Measurements from ENCODE around the gene EED. TPM values are rescaled to one million over a fixed set of nuclear protein-coding genes. Genes with fewer than 3 reads are reported as not detected.
"Not testable (repeated sequence)": the region's sequence is repeated elsewhere in the genome, so short reads cannot be mapped to it uniquely, and the experiment has no call there.

The EED gene
- total RNA-seq, 1 donor from 2014 or later: 12.0 TPM

DNA sequence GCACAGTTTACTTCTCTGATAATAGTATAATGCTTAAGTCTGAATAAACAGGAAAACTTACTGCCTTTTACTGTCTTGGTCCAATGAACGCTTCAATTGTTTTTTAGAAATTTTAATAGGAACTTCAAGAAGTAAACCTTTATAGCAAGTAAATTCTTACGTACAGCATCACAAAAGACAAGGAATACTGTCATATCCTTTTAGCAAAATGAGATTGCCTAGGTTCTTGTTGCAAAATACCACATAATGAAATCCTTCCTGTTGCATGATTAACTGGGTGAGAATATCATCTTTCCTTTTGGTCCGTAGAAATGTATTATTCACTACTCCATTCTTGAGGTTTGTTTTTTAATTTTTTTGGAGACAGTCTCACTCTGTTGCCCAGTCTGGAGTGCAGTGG lies 35.2 kb downstream of the EED start:
- DNase-seq (ENCODE audit: low spot score): no peak
- intact Hi-C loops (cut with DNase I): loop anchor here (5.0 kb wide), 1 partner anchor 422 kb away; the partner anchor contains the start of gene CCDC83

DNA sequence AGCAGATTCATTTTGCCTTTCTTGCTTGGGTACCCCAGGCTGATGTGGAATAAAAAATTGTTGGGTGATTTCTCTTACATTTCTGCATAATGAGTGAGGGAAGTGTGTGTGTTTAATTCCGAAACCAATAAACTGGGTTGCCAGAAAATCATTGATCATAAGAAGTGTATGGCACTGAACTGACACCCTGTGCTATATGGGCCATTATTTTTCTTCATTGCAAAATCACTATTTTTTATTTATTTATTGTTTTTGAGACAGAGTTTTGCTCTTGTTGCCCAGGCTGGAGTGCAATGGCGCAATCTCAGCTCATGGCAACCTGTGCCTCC lies 42.9 kb downstream of the EED start:
- intact Hi-C loops (cut with DNase I): no loop called here
- no peak for DNase-seq (ENCODE audit: low spot score)

DNA sequence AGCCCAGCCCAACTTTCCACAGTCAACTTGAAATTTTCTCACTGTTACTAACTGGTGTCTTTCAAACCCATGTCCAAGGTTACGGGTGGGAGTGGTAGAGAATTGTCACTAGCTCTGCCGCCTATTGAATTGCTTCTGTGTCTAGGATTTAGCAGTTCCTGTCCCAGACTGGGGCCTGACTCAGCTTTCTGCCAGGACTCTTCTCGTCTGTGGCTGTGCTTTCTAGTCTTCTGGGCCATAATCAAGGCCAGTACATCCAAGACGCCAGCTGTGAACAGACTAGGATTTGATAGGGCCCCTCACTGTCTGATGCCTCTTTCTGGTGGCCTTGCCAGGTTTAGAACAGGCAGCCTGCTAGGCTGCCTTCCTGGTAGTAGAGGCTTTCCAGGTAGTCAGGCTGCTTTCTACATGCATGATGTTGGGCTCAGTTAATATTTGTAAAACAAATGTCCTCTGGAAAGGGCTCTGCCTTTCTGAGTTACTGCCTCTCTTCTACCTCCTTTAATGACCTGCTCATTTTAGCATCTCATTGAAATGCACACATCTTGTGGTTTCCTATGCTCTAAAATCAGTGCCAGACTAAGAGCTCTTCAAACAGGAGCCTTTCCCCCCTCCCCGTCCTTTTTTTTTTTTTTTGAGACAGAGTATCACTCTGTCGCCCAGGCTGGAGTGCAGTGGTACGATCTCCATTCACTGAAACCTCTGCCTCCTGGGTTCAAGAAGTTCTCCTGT lies 44.4 kb downstream of the EED start:
- DNase-seq (ENCODE audit: low spot score): no peak
- intact Hi-C loops (cut with DNase I): no loop called here

DNA sequence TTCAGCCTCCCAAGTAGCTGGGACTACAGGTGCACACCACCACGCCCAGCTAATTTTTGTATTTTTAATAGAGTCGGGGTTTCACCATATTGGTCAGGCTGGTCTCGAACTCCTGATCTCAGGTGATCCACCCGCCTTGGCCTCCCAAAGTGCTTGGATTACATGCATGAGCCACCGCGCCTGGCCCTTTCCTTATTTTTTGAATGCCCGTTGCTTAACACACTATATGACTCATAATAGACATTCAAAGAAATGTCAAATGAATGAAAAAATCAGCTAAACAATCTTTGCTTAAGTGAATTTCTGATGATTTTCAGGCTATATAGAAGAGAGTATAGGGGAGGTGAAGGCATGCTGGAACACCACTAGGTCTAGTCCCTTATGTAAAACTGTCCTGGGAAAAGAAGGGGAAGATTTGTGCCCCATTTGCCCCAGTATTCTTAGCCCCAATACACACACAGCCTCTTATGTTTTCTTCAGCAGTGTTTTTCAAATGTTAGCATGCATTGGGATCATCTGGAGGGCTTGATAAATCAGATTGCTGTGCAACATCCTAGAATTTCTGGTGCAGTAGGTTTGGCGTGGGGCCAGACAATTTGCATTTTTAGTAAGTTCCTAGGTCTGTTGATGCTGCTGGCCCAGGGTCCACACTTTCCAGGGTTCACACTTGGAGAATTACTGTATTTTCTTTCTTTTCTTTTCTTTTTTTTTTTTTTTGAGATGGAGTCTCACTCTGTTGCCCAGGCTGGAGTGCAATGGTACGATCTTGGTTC lies 45.1 kb downstream of the EED start:
- intact Hi-C loops (cut with DNase I): loop anchor here (5.0 kb wide), 1 partner anchor 347 kb away; no protein-coding TSS in a partner anchor

DNA sequence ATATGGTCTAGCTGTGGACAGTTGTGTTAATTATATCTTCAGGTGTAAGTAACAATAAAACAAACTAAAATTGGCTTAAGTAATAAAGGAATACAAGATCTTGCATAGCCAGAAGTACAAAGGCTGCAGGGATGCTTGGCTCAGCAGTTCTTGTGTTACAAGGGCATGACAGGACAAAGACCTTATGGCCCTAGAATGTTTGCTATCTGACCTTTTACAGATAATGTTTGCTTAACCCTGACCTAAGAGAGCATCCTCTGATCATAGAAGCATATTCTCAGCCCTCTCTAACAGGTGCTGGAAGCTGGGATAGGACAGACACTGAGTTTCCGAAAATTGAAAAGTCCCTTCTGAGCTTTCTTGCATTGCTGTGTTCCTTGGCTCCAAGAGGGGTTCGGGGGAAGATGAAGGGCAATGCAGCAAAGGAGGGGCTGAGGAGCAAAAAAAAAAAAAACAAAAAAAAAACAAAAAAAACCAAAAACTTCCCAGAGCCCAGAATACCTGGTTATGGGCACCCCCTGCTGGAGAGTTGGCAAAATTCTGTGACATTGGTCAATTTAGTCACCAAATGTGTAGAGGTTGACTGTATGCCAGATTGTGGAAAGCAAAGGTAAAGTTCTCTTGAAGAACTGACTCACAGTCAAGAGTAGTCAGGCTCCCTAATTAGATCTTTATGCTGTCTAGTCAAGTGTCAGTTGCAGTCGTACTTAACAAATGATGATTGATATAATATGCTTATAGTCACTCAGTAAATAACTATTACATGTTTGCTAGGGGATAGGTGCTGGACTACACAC lies 47.1 kb downstream of the EED start:
- no peak for DNase-seq (ENCODE audit: low spot score)

More for the DNA sequence above, 45.1 kb downstream of the EED start:
- DNase-seq (ENCODE audit: low spot score): not testable (repeated sequence)

DNA sequence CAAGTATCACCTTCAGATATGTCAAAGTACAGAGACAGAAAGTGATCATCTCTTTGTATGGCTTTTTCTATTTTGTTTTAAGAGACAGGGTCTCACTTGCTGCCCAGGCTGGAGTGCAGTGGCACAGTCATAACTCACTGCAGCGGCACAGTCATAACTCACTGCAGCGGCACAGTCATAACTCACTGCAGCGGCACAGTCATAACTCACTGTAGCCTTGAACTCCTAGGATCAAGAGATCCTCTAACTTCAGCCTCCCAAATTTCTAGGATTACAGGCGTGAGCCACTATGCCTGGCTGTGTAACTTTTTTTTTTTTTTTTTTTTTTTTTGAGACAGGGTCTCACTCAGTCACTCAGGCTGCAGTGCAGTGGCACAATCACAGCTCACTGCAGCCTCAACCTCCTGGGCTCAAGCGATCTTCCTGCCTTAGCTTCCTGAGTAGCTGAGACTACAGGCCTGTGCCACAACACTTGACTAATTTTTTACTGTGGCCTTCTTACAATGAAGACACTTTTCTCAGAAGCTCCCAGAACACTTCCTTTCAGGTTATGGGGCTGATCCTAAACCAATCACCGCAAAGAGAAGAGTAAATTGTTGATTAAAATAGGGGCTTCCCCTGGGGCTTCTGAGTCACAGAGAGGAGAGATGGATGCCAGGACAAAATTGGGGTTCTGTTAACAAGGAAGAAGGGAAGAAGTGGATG lies 48.5 kb downstream of the EED start:
- intact Hi-C loops (cut with DNase I): loop anchor here (5.0 kb wide), 1 partner anchor 351 kb away; no protein-coding TSS in a partner anchor
- no peak for DNase-seq (ENCODE audit: low spot score)

More for the DNA sequence above, 47.1 kb downstream of the EED start:
- intact Hi-C loops (cut with DNase I): loop anchor here (5.0 kb wide), 1 partner anchor 349 kb away; no protein-coding TSS in a partner anchor

DNA sequence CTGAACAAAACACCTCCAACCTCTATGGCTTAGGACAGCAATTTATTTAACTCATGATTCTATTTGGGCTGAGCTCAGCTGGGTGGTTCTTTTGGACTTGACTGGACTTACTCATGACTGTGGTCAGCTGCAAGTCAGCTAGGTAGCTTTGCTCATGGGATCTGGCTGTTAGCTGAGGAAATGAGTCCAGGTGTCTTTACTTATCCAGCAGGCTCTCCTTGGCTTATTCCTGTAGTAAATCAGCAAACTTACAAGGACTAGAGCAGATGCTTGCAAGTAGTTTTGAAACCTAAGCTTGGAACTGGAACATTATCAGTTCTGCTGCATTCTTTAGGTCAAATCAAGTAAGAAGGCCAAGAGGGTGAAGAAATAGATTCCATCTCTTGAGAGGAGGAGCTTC lies 49.5 kb downstream of the EED start:
- no peak for DNase-seq (ENCODE audit: low spot score)
- intact Hi-C loops (cut with DNase I): loop anchor here (5.0 kb wide), 1 partner anchor 352 kb away; no protein-coding TSS in a partner anchor

DNA sequence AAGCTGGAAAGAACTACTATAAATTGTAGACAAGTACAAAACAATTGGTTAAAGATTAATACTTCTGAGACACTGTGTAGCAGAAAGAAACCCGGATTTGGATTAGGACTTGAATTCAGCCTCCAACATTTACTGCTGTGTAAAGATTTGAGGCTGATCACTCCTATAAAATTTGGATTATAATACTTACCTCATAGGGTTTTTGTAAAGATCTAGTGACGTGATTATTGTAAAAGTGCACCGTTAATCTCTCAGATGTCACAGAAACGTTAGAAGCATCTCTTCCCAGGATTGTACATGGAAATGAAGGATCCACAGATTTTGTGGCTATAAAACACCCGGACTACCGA lies 57.2 kb downstream of the EED start:
- no peak for DNase-seq (ENCODE audit: low spot score)
- intact Hi-C loops (cut with DNase I): loop anchor here (1.0 to 5.0 kb wide), 2 partner anchors 56 to 444 kb away; partner anchors contain the start of gene CCDC83

DNA sequence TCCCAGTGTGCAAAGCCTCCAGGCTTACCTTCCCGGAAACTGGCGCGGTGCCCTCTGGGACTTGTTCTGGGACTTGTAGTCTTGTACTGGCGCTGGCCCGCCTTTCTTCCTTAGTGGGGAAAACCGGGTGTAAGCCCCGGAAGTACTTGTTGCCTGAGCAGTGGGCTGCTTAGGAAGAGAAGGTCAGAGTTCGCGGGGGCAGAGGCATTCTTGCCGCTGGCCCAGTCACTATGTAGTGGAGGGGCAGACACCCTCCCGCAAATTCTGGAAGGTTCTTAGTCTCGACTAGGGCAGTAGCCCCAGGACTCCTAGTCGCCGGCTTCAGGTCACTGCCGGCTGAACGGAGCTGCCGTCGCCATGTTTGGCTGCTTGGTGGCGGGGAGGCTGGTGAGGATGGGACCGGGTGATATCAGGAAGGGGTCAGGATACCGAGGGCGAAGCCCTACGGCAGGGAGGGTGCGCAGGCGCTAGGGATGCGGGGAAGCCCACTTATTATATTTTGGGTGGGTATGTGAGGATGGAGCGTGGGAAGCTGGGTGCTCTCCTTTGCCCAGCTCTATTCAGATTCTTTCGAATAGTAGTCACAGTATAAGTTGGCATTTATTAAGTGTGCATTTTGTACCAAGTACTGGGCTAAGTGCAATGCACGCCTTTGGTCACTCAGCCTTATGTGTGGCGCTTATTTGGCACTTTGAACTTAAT lies 57.7 kb downstream of the EED start, which contains the start of gene HIKESHI:
Gene HIKESHI, plus strand, starts transcription at position 149 of the 702 bp plus-strand sequence. Its CDS starts 209 bp downstream, at position 358.
- intact Hi-C loops (cut with DNase I): loop anchor here (1.0 to 5.0 kb wide), 2 partner anchors 57 to 445 kb away; partner anchors contain the start of gene CCDC83
- DNase-seq (ENCODE audit: low spot score): peak; percentile 99

DNA sequence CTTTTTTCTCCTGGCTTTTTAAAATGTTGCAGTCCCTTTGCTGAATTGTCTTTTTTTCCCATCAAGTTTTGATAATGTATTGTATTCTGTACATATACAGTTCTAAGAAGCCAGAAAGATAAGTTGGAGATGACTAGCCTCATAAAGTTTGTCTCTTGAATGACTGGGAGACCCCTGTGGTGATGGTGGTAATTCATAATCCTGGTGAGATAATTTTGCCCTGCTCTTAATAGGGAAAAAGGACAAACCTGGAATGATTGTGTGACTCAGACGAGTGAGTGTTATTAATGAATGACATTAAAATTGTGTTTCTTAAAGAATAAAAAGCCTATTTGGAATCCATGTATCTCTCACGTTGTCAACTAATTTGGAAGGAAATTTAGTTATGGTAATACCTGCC lies 58.7 kb downstream of the EED start:
- DNase-seq (ENCODE audit: low spot score): no peak
- intact Hi-C loops (cut with DNase I): loop anchor here (5.0 kb wide), 1 partner anchor 446 kb away; the partner anchor contains the start of gene CCDC83

DNA sequence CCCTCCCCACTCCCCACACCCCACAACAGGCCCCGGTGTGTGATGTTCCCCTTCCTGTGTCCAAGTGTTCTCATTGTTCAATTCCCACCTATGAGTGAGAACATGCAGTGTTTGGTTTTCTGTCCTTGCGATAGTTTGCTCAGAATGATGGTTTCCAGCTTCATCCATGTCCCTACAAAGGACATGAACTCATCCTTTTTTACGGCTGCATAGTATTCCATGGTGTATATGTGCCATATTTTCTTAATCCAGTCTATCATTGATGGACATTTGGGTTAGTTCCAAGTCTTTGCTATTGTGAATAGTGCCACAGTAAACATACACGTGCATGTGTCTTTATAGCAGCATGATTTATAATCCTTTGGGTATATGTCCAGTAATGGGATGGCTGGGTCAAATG lies 64.2 kb downstream of the EED start:
- intact Hi-C loops (cut with DNase I); DNase-seq (ENCODE audit: low spot score): not testable (repeated sequence)

DNA sequence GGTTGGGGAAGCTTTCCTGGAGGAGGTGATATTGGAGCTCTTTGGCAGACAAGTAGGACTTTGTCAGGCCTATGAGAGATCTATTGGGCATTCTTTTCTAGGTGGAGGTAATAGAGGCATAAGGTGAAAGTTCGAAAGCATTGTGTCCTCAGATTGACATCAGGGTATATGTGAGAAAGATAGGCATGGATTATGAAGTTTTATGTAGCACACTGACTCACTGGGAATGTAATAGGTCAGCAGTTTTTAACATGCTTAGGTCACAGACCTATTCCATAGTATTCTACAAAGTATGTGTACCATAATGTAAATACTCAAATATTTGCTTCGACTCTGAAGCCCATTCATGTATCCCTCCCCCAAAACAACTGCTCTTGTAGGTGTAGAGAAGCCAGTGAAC lies 69.2 kb downstream of the EED start:
- intact Hi-C loops (cut with DNase I): no loop called here
- DNase-seq (ENCODE audit: low spot score): no peak

DNA sequence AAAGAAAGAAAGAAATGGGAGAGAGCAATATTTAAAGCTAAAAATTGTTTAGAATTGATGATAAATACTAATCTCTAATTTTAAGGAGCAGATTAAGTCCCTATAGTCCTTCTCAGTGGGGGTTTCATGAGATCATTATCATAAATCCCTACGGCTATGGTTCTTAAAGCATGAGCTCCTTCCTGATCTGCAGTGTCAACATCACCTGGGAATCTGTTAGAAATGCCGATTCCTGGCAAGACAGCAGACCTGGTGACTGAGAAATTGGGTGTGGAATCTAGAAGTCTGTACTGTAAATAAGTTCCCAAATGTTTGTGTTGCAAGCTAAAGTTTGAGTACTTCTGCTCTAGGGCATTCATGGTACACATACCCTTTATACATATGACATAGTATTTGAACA lies 70.1 kb downstream of the EED start:
- DNase-seq (ENCODE audit: low spot score): no peak
- intact Hi-C loops (cut with DNase I): no loop called here

Other genes with a start within 250 kb of the EED start
- 213 TPM for gene PICALM, start 175.7 kb upstream of the EED start, total RNA-seq
- 37.4 TPM for gene HIKESHI, start 57.5 kb downstream of the EED start, total RNA-seq
- 0.59 TPM for gene CCDC81, start 130.1 kb downstream of the EED start, total RNA-seq